Heart right ventricle (tissue), 16 donors: ENCODE data around the gene SPTSSA. TPM values are rescaled to one million over a fixed set of nuclear protein-coding genes. Genes with fewer than 3 reads are reported as not detected.
"Not testable (repeated sequence)": the region's sequence is repeated elsewhere in the genome, so short reads cannot be mapped to it uniquely, and the experiment has no call there.

Source experiments
- ATAC-seq, 8 donors: fragments of 200-7000 bp; cut with Tn5 transposase; one replicate each; pipeline ENCODE4 v1.9.1; 2020; ENCODE audit warnings: mild to moderate bottlenecking in 8 of 8, moderate library complexity in 8 of 8, moderate number of reproducible peaks in 1 of 8
- DNase-seq, 2 donors: peaks; one replicate each; pipeline ENCODE4 v3.0.0-alpha.2; 2020
- H3K27ac ChIP-seq, 10 donors: fragments of 200-600 bp; sonication (generic) in 2 of 10; one replicate each; pipeline versions ENCODE4 v1.5.0 to v1.8.0; 2020 to 2022; ENCODE audit warnings: mild to moderate bottlenecking in 3 of 10
- H3K27me3 ChIP-seq, 7 donors: fragments of 200-600 bp; one replicate each; pipeline ENCODE4 v1.8.0; 2021 to 2022; ENCODE audit warnings: mild to moderate bottlenecking in 2 of 7
- H3K36me3 ChIP-seq, 9 donors: fragments of 200-600 bp; sonication (generic) in 1 of 9; one replicate each; pipeline versions ENCODE4 v1.5.0 to v1.8.0; 2020 to 2022; ENCODE audit warnings: mild to moderate bottlenecking in 2 of 9
- H3K4me1 ChIP-seq, 9 donors: fragments of 200-600 bp; sonication (generic) in 1 of 9; one replicate each; pipeline versions ENCODE4 v1.5.0 to v1.8.0; 2020 to 2022; ENCODE audit warnings: mild to moderate bottlenecking in 4 of 9
- H3K4me3 ChIP-seq, 10 donors: fragments of 200-600 bp; sonication (generic) in 2 of 10; one replicate each; pipeline versions ENCODE4 v1.5.0 to v1.8.0; 2020 to 2022; ENCODE audit warnings: mild to moderate bottlenecking in 7 of 10, moderate library complexity in 2 of 10
- H3K9me3 ChIP-seq, 11 donors: fragments of 200-600 bp in 10 of 11; sonication (generic) in 2 of 11; one replicate each; pipeline versions ENCODE4 v1.5.0 to v1.8.0; 2013 to 2022; ENCODE audit warnings: mild to moderate bottlenecking in 2 of 11, control low read depth in 1 of 11, moderate library complexity in 1 of 11
- WGBS, 2 donors: extraction: QIAGEN DNeasy Blood & Tissue Kit; methylation state at CpG; one replicate each; pipeline ENCODE4 v1.1.7; 2013; ENCODE audit warnings: inconsistent platforms in 1 of 2; 5-methylcytosine and 5-hydroxymethylcytosine counted together
- intact Hi-C, 10 donors: fragments of 100-400 bp; cut with DNase I; formaldehyde crosslinking; loops; one replicate each; pipeline versions ENCODE4 v1.11.1 to v1.14.2; 2022
- polyA plus RNA-seq, 2 donors: library from polyadenylated mRNA; stranded (reverse); fragments of 200-250 nt; gene quantifications; one replicate each; pipeline ENCODE4 v1.2.3, GENCODE V29; 2013
- total RNA-seq, 10 donors: library from RNA; stranded (reverse); fragmentation: NEBNext Ultra II Directional in 3 of 10; extraction: Animal tissue kit (Norgen Biotek cat#: 25700) in 3 of 10; gene quantifications; one replicate each; pipeline versions ENCODE4 v1.2.1 to v1.2.4, GENCODE V29; 2021 to 2023
- TF ChIP-seq, protein P1 (sequence below), 9 donors: fragments of 200-600 bp; sonication (generic) in 2 of 9; IDR thresholded peaks; one replicate each; pipeline versions ENCODE4 v1.5.0 to v1.8.0; 2021 to 2022; ENCODE audit warnings: antibody characterized with exemption in 9 of 9, mild to moderate bottlenecking in 5 of 9, moderate library complexity in 1 of 9
- donor health status: Arrhythmogenic right ventricular cardiomyopathy.
- donor health status: ischemic (EF 13 %, LVEDD 7.1; RV severe dilation, severe dysfunction).
- donor health status: healthy with polysubstance abuse.
- donor health status: DM: no; HTN: yes; CAD: no.
- donor health status: DM: no; HTN: no; CAD: no.
- donor health status: ischemic (EF 25% LVEDD 6.9; RV normal size, moderate dysfunction).
- donor health status: ischemic (EF 25% LVEDD 5.7; RV mildly dilated, moderate dysfunction).
- donor health status: healthy.
- donor health status: DM: yes; HTN: yes; CAD: no.
- donor health status: Ischemic cardiomyopathy.
- donor health status: ischemic (EF 35%, LVEDD 5.7; RV mildly dilated, moderate dysfunction).
- donor health status: nonischemic (EF 11% LVEDD 7.7; RV severe dilation, severe dysfunction).
- donor health status: DM: yes; HTN: yes; CAD: no.
- donor health status: PGD.
- donor health status: ischemic (EF 29% LVEDD 5.4; RV normal size, mild dysfunction).
- donor health status: nonischemic (EF 23%, LVEDD 6.1; RV moderate dilation, normal function).

Gene SPTSSA
- total and polyA plus RNA-seq, 12 donors = 9.7 to 30.7 (median 12.8) TPM

- TF ChIP-seq, protein P1, sequence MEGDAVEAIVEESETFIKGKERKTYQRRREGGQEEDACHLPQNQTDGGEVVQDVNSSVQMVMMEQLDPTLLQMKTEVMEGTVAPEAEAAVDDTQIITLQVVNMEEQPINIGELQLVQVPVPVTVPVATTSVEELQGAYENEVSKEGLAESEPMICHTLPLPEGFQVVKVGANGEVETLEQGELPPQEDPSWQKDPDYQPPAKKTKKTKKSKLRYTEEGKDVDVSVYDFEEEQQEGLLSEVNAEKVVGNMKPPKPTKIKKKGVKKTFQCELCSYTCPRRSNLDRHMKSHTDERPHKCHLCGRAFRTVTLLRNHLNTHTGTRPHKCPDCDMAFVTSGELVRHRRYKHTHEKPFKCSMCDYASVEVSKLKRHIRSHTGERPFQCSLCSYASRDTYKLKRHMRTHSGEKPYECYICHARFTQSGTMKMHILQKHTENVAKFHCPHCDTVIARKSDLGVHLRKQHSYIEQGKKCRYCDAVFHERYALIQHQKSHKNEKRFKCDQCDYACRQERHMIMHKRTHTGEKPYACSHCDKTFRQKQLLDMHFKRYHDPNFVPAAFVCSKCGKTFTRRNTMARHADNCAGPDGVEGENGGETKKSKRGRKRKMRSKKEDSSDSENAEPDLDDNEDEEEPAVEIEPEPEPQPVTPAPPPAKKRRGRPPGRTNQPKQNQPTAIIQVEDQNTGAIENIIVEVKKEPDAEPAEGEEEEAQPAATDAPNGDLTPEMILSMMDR (IDR thresholded peaks at IDR 0.05) = no peak
- Histone ChIP-seq H3K36me3 (no peaks in the 10 kb centered on the region), H3K4me3 (no peak overlapping the region), H3K4me1 (no peaks in the 10 kb centered on the region), H3K27ac (no peak overlapping the region), H3K9me3 (no peaks in the 10 kb centered on the region), H3K27me3 (no peaks in the 10 kb centered on the region)
- WGBS, 2 donors = 82 to 90% methylated on average over 1 of the region's 1 CpG
- no peak for ATAC-seq
- intact Hi-C loops = no loop called here
- no peak for DNase-seq
Measured at GRCh38 chr14:34484726-34485125, 22.7 kb upstream of the SPTSSA start.

- no peak overlapping the region for H3K4me3 ChIP-seq
- no peaks in the 10 kb centered on the region for H3K36me3 ChIP-seq
- TF ChIP-seq, protein P1 (IDR thresholded peaks at IDR 0.05) = no peak
- no peak overlapping the region for H3K27ac ChIP-seq
- intact Hi-C loops = no loop called here
- H3K9me3 ChIP-seq = no peaks in the 10 kb centered on the region
- no peaks in the 10 kb centered on the region for H3K27me3 ChIP-seq
- ATAC-seq (no peak), DNase-seq (no peak)
- WGBS, 2 donors = 88 to 94% methylated on average over 2 of the region's 2 CpGs
- H3K4me1 ChIP-seq = no peaks in the 10 kb centered on the region
Measured at GRCh38 chr14:34482463-34482862, 20.4 kb upstream of the SPTSSA start.

DNA sequence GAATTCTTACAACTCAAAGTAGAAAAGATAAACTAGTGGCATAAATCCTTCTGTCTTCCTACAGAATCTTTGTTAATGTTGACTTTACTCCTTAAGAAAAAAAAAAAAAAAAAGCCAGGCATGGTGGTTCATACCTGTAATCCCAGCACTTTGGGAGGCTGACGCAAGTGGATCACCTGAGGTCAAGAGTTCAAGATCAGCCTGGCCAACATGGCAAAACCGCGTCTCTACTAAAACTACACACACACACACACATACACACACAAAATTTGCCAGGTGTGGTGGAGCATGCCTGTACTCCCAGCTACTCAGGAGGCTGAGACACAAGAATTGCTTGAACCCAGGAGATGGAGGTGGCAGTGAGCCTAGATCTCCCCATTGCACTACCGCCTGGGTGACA, 17.7 kb upstream of the SPTSSA start:
- H3K27ac ChIP-seq = no peak overlapping the region
- H3K27me3 ChIP-seq = no peaks in the 10 kb centered on the region
- no peak overlapping the region for H3K4me3 ChIP-seq
- intact Hi-C loops = no loop called here
- 92 to 96% methylated on average over 4 of the region's 4 CpGs for WGBS, 2 donors
- H3K36me3 ChIP-seq = no peaks in the 10 kb centered on the region
- TF ChIP-seq, protein P1 (IDR thresholded peaks at IDR 0.05) = no peak
- no peaks in the 10 kb centered on the region for H3K9me3 ChIP-seq
- ATAC-seq (no peak), DNase-seq (no peak)
- H3K4me1 ChIP-seq = no peaks in the 10 kb centered on the region

DNA sequence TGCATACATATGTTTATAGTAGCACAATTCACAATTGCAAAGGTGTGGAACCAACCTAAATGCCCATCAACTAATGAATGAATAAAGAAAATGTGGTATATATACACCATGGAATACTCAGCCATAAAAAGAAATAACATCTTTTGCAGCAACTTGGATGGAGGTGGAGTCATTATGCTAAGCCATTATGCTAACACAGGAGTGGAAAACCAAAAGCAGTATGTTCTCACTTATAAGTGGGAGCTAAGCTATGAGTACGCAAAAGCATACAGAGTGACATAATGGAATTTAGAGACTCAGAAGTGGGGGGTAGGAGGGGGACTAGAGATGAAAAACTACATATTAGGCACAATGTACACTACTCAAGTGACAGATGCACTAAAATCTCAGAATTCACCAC, 16.2 kb upstream of the SPTSSA start:
- DNase-seq = no peak
- H3K27me3 ChIP-seq = no peaks in the 10 kb centered on the region
- TF ChIP-seq, protein P1 (IDR thresholded peaks at IDR 0.05) = no peak

GRCh38 chr14:34476036-34476435, 14.0 kb upstream of the SPTSSA start:
- ATAC-seq, H3K4me1 ChIP-seq, H3K27ac ChIP-seq, H3K36me3 ChIP-seq, H3K9me3 ChIP-seq, intact Hi-C loops, H3K27me3 ChIP-seq, H3K4me3 ChIP-seq, DNase-seq: not testable (repeated sequence)
- 94 to 95% methylated on average over 31 of the region's 31 CpGs for WGBS, 2 donors

More for the DNA sequence above, 16.2 kb upstream of the SPTSSA start:
- H3K27ac ChIP-seq = no peak overlapping the region
- WGBS, 2 donors = 94 to 96% methylated on average over 1 of the region's 1 CpG
- intact Hi-C loops = no loop called here
- no peaks in the 10 kb centered on the region for H3K9me3 ChIP-seq
- H3K36me3 ChIP-seq = no peaks in the 10 kb centered on the region
- H3K4me3 ChIP-seq = no peak overlapping the region
- no peak for ATAC-seq
- no peaks in the 10 kb centered on the region for H3K4me1 ChIP-seq
